DND-41 (cell line): ENCODE measurements around the gene EHBP1.

Experiments
- ATAC-seq: fragments of 200-7000 bp; cut with Tn5 transposase; 3 replicates; pipeline ENCODE4 v1.9.1; 2021; ENCODE audit warnings: low read depth; ENCODE audit not compliant: insufficient read depth
- DNase-seq: peaks from one replicate; pipeline ENCODE4 v3.0.0-alpha.2; 2020
- H2AFZ ChIP-seq: 2 replicates; pipeline ENCODE4 v1.6.0; 2012; ENCODE audit warnings: low read depth, low read length
- H3K27ac ChIP-seq: 2 replicates; pipeline ENCODE4 v1.5.1; 2012; ENCODE audit warnings: low read length, inconsistent platforms
- H3K27me3 ChIP-seq: fragments of 200-600 bp; sonication (generic); 2 replicates; pipeline ENCODE4 v1.6.0; 2012; ENCODE audit warnings: low read length, mild to moderate bottlenecking, inconsistent platforms; ENCODE audit not compliant: insufficient read depth, poor library complexity
- H3K36me3 ChIP-seq: 2 replicates; pipeline ENCODE4 v1.5.1; 2012; ENCODE audit warnings: low read length, inconsistent platforms; ENCODE audit not compliant: insufficient read depth
- H3K4me1 ChIP-seq: 2 replicates; pipeline ENCODE4 v1.5.1; 2012; ENCODE audit warnings: mild to moderate bottlenecking, low read length; ENCODE audit not compliant: insufficient read depth
- H3K4me2 ChIP-seq: 2 replicates; pipeline ENCODE4 v1.6.0; 2012; ENCODE audit warnings: mild to moderate bottlenecking, moderate library complexity, low read length, inconsistent platforms; ENCODE audit not compliant: insufficient read depth
- H3K4me3 ChIP-seq, 2 experiments: fragments of 200-600 bp in 1 of 2; shearing (Covaris generic) in 1 of 2; 2 replicates each; pipeline ENCODE4 v1.5.1; 2012 to 2016; ENCODE audit warnings: inconsistent platforms in 2 of 2, low read length in 2 of 2, mild to moderate bottlenecking in 2 of 2, low read depth in 1 of 2, moderate library complexity in 1 of 2
- H3K79me2 ChIP-seq: 2 replicates; pipeline ENCODE4 v1.6.0; 2012; ENCODE audit warnings: low read length, inconsistent platforms; ENCODE audit not compliant: insufficient read depth
- H3K9ac ChIP-seq: 2 replicates; pipeline ENCODE4 v1.6.0; 2012; ENCODE audit warnings: low read depth, mild to moderate bottlenecking, inconsistent platforms, low read length, moderate library complexity
- H3K9me3 ChIP-seq: 2 replicates; pipeline ENCODE4 v1.5.1; 2012; ENCODE audit warnings: low read length, moderate library complexity, mild to moderate bottlenecking, inconsistent platforms; ENCODE audit not compliant: insufficient read depth, severe bottlenecking
- H4K20me1 ChIP-seq: 2 replicates; pipeline ENCODE4 v1.6.0; 2012; ENCODE audit warnings: low read length; ENCODE audit not compliant: insufficient read depth
- CTCF ChIP-seq: IDR thresholded peaks from 2 replicates; pipeline ENCODE4 v1.5.1; 2012; ENCODE audit warnings: borderline replicate concordance, low read length, moderate library complexity, mild to moderate bottlenecking; ENCODE audit not compliant: poor library complexity, severe bottlenecking; ENCODE audit errors: extremely low read depth
- EZH2 ChIP-seq: IDR thresholded peaks from 3 replicates; pipeline ENCODE4 v1.6.1; 2012; ENCODE audit warnings: borderline replicate concordance, low read depth, mild to moderate bottlenecking, moderate library complexity, low read length, inconsistent platforms; ENCODE audit not compliant: severe bottlenecking

The EHBP1 gene

DNA sequence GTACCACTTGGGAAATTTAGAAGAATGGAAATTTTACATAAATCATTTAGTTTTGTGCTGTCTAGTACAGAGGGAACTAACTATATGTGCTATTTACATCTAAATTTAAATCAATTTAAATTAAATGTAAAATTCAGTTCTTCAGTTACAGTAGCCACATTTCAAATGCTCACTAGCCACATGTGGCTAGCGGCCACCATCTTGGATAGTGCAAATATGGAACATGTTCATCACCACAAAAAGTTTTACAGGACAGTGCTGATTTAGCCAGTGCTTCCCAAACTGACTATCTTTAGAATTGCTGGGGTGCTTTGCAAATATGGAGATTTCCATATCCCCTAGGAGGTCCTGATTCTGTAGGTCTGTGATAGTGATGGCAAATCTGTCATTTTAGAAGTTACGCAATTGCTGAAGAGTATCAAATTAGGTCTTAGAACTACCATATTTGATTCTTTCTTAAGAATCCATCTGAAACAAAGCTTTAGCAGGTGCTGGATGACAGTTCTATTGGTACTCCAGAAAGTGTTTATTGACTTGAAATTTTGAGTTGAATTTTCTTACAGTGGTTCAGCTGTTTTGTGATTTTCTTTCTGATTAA, 12.8 kb downstream of the EHBP1 start:
- TF ChIP-seq EZH2 (no peak), CTCF (no peak)

GRCh38 chr2:62719757-62720156, 14.2 kb downstream of the EHBP1 start:
- H3K27me3 ChIP-seq: no peaks in the 10 kb centered on the region
- H3K79me2 ChIP-seq: peaks cover 78% of the 10 kb centered on the region
- ATAC-seq (no peak), DNase-seq (no peak)
- H4K20me1 ChIP-seq: 0 out of 2 replicates have a peak, but pooled peaks cover 2% of the 10 kb centered on the region
- TF ChIP-seq EZH2 (no peak), CTCF (no peak)
- H3K27ac ChIP-seq: no peak overlapping the region
- H3K9me3 ChIP-seq: peaks cover 7% of the 10 kb centered on the region
- no peak overlapping the region for H2AFZ ChIP-seq
- H3K36me3 ChIP-seq: peaks cover 20% of the 10 kb centered on the region
- H3K4me3 ChIP-seq: no peak overlapping the region
- no peak overlapping the region for H3K9ac ChIP-seq
- no peak overlapping the region for H3K4me2 ChIP-seq
- H3K4me1 ChIP-seq: 0 out of 2 replicates have a peak, but pooled peaks cover 3% of the 10 kb centered on the region

More for the DNA sequence above, 12.8 kb downstream of the EHBP1 start:
- no peak overlapping the region for H3K27ac ChIP-seq
- H3K9ac ChIP-seq: no peak overlapping the region
- peaks cover 7% of the 10 kb centered on the region for H3K9me3 ChIP-seq
- no peaks in the 10 kb centered on the region for H3K27me3 ChIP-seq
- DNase-seq (no peak), ATAC-seq (no peak)
- 0 out of 2 replicates have a peak, but pooled peaks cover 2% of the 10 kb centered on the region for H4K20me1 ChIP-seq
- peaks cover 77% of the 10 kb centered on the region for H3K79me2 ChIP-seq
- no peak overlapping the region for H2AFZ ChIP-seq
- no peak overlapping the region for H3K4me3 ChIP-seq
- 0 out of 2 replicates have a peak, but pooled peaks cover 3% of the 10 kb centered on the region for H3K4me1 ChIP-seq
- H3K4me2 ChIP-seq: no peak overlapping the region
- H3K36me3 ChIP-seq: peaks cover 23% of the 10 kb centered on the region

- Histone ChIP-seq H3K79me2 (peaks cover 79% of the 10 kb centered on the region), H3K4me2 (no peak overlapping the region)
Measured at GRCh38 chr2:62722679-62723078, 17.2 kb downstream of the EHBP1 start.

More at GRCh38 chr2:62722679-62723078, 17.2 kb downstream of the EHBP1 start:
- Histone ChIP-seq H2AFZ (no peak overlapping the region), H3K4me1 (0 out of 2 replicates have a peak, but pooled peaks cover 3% of the 10 kb centered on the region), H3K4me3 (no peak overlapping the region), H3K9ac (no peak overlapping the region), H3K27me3 (no peaks in the 10 kb centered on the region), H3K36me3 (peaks cover 5% of the 10 kb centered on the region; the same call in 1 of the 2 replicates), H3K27ac (no peak overlapping the region), H3K9me3 (peaks cover 7% of the 10 kb centered on the region), H4K20me1 (peaks cover 12% of the 10 kb centered on the region; the same call in 1 of the 2 replicates)
- TF ChIP-seq EZH2: no peak
- no peak for TF ChIP-seq CTCF
- no peak for ATAC-seq
- DNase-seq: no peak
